NCI-H510A treated with DMSO at 0.1 percent for 48 hours (cell line): Measurements from ENCODE around the gene SYNGAP1.

Source experiments
- DNase-seq: peaks from one replicate; lab custom pipeline; 2025; lab: John Stamatoyannopoulos, UW

Gene SYNGAP1

DNA sequence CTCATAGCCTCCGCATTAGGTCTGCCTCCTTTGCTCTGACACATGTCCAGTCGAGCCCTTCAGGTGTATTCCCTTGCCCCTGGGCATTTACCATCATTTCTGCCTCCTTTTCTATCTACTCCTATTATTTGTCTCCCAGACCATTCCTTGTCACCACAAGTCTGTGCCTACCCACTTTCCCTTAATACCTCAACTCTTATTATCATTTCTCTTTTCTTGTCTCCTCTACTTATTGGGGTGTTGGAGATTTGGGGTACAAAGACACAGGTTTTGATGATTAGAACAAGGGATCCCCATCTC is 1.4 kb downstream of the SYNGAP1 start:
- no peak for DNase-seq

DNA sequence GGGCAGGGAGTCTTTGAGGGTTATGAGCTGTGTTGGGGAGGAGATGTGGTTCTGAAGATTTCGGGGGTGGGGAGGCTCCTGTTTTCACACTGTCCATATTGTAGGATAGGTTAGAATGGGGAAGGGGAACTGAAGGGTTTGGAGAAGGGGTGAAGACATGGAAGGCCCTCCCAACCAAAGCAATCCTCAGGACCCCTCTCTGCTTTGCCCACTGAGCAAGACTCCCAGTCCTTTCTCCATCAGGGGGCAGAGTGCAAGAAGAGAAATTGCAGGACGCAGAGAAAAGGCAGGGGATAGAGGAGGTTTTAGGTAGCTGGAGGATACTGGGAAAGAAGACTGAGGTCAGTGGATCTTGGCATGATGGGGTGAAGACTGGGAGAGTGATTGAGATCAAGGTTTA is 3.9 kb downstream of the SYNGAP1 start:
- DNase-seq, result no peak

GRCh38 chr6:33424855-33425667 is 5.2 kb downstream of the SYNGAP1 start:
- DNase-seq, result no peak

DNA sequence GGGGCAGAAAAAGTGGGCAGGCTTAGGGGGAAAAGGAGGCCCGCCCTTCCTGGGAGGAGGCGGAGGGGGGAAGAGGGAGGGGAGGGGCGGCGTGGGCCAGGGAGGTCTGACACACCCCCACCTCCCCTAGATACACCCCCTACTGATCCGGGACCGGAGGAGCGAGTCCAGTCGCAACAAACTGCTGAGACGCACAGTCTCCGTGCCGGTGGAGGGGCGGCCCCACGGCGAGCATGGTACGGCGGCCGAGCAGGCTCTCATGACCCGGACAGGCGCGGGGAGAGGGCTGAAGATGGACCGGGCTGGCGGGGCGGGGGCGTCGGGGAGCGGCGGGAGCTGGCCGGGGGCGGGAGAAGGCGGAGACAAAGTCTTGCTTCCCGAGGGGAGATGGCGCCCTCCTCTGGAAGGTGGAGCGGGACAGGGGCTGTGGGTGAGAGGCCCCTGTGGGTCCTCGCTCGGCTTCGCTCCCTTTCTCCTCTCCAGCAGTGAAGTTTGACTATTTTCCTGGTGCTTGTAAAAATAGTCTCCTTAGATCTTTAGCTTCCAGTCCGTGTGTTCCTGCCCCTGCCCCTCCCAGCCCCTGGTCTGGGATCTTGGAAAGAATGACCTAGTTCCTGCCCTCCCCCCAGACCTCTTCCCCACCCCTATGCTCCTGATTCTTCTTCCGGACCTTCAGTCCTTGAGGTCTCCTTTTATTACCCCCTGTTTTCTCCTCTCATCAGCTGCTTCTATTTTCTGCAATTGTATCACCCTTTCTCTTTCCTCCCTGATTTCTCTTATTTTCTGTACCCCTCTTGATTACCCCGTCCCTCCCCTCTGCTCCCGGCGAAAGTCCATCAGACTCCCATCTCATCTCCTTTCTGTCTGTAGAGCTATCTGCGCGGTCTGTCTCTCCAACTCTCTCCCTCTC is 6.1 kb downstream of the SYNGAP1 start:
- DNase-seq, result peak; percentile 97

DNA sequence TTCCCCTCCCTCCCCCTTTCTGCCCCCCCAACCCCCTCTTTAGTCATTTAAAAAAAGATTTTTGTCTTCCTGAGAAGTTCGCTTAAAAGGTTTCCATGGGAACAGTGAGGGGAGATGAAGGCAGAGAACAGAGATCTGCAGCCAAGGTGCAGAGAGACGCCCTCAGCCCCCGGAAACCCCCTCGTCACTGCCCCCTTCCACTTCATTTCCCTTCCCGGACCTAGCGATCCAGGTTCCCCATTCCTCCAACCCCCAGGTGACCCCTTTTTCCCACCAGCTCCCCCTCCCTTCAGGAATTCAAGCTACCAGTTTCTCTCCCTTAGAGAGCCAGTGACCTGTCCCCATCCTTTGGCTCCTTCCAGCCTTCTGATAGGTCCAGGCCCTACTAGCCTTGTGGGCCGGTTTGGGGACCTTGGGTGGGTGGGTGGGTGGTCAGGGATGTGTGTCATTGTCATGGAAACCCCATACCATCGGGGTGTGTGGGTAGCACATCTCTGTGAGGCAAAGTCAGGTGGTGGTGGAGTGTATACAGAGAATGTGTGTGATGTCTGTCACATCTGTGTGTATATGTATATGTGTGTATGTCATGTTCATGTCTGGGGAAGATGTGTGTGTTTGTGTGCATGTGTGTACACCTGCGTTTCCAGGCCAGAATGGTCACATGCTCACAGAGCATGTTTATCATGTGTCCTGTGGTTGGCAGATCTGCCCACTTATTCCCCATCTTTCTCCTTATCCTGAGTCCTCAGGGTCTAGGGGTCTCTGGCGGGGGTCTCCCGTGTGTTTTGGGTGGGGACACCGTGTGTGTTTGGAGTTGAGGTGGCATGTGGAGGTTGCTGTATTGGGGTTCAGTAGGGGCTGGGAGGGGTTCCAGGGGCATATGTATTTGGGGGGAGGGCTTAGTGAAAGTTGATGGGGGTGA is 7.0 kb downstream of the SYNGAP1 start:
- no peak for DNase-seq

DNA sequence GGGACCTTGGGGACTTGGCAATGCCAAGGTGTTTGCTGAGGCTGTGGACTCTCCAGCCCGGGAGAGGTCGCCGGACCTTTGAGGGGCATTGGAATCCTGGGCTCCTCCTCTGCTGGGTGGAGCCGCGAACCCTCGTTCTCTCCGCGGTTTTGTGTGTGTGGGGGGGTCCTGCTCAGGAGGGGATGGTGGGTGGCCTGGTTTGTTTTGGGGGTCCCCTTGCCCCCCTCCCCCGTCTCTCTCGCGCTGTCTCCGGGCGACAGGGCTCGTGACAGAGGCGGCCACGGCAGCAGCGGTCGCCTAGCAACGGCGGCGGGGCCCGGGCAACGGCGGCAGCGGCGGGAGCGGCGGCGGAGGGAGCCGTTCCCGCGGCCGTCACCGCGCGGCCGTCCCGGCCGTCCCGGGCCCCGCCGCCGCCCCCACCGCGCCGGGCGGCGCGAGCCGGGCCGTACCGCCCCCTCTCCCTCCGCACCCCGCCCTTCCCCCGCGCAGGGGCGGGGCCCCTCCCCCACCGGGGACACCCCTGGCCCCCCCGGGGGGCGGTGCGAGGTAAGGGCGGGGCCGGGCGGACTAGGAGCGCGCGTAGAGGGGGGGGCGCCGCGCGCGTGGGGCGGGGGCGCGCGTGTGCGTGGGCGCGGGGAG is 7.8 kb downstream of the SYNGAP1 start:
- DNase-seq, result peak; percentile 25

GRCh38 chr6:33428224-33428965 is 8.5 kb downstream of the SYNGAP1 start:
- DNase-seq, result peak; percentile 21

DNA sequence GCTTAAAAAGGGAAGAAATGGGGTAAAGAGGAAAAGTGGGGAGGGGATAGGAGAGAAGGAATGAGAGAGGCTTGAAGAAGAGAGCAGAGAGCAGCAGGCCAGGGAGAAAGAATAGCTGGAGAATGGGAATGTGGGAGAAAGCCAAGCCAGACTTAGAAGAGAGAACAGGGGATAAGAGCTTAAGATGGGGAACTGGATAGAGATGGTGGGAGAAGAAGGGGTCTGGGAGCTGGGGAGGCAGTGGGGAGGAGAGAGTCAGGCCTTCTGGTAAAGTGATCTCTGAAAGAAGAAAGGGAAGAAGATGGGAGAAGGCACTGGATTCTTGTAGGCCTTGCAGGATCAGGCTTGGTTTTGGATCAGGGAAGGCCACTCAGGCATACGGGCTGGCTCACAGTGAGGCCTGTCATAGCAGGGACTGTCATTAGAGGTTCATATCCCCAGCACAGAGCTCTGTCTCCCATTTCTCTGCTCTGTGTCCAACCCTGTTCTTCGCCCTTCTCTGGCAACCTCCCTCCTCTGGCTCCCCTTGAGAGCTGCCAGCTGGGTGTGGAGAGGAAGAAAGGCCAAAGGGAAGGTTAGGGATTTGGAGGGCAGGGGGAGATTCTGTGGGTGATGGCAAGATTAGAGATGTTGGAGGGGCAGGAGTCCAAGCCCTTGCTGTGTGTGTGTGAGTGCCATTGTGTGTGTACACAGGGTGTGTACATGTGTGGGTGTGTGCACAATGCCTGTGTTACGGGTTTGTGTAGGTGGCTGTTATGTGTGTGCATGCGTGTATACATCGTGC is 9.3 kb downstream of the SYNGAP1 start:
- DNase-seq, result no peak

DNA sequence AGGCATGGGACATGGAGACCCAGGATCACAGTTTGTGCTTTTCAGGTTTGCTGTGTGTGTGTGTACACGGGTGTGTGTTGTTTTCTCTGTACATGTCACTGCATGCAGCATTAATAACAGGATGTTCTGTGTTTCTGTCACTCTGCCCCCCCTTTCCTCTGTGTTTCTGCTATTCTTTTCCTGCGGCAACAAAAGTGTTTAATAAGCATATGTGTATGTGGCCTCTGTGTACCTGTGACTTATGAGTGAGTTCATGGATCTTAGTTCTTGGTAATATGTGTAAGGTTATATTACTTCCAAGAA is 9.8 kb downstream of the SYNGAP1 start:
- no peak for DNase-seq

- DNase-seq, result no peak
Observed at GRCh38 chr6:33430334-33430733, 10.5 kb downstream of the SYNGAP1 start.

- peak; percentile 78 for DNase-seq
Observed at GRCh38 chr6:33430991-33431879, 11.4 kb downstream of the SYNGAP1 start.

DNA sequence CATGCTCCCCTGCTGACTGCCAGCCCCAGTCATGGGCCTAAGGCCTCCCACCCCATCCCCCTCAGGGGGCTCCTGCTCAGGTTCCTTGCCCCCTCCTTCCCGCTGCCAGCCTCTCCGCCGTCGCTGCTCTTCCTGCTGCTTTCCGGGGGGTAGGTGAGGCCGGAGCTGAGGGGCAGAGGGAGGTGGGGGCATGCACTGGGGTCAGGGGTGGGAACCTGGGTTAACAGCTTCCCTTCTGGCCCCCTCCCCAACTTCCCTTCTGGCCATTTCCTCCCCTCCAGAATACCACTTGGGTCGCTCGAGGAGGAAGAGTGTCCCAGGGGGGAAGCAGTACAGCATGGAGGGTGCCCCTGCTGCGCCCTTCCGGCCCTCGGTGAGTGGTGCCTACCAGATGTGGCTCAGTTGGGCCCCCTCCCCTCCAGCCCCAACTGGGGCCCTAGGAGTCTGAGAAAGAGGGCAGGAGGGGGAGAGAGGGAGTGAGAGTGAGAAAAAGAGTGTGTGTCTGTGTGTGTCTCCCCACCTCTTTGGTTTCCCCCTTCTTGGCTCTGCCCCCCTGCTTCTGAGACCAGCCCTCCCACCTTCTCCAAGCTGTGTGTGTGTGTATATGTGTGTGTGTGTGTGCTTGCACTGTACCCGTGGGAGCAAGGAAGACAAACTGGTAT is 12.1 kb downstream of the SYNGAP1 start:
- no peak for DNase-seq

- DNase-seq, result no peak
Observed at GRCh38 chr6:33432546-33432945, 12.7 kb downstream of the SYNGAP1 start.

DNA sequence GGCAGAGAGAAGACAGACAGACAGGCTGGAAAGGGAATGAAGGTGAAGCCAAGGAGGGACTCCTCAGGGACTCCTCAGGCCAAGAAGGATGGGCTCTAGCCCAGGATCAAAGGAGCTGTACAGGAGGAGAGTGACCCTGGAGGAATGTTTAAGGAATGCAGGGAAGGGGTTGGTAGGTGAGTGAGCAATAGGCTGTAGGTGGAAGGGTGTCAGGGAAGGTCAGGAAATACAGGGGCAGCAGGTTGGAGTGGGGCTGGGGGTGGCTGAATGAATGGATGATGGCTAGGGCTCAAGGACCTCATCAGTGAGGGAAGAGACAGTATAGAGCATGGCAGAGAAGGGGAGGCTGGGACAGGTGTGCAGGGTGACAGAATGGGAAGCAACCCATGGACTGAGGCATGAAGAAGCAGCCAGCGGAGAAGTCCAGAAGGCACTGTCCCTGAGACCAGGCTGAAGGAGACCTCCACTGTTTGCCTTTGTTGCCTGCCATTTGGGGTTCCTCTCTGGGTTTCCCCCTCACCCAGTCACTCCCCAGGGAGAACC is 13.2 kb downstream of the SYNGAP1 start:
- DNase-seq, result no peak

DNA sequence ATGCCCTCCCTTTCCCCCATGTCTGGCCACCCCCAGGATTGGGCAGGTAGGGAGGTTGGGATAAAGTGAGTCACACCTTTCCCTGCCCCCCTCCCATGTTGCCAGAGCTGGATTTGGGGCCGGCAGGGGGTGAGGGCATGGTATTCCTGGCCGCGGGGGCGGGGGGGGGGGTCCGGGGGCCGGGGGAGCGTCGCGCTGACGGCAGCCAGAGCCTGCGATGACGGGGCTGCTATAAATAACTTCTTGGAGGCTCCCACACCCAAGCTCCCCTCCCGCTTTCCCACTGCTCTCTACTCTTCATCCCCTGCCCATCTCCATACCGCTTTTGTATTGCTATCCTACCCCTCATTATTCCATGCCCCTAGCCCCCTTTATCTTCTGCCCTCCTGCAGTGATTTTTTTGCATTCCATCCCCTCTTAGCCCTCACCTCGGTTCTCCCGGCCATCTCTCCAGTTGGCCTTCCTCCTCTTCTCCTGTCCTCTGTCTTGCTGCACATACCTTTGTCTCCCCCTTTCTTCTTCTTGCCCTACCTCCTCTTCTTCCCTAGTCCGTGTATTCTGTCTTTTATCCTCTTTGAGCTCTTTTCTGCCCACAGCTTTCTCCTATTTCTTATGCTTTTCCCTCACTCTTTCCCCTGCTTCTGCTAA is 13.8 kb downstream of the SYNGAP1 start:
- no peak for DNase-seq

DNA sequence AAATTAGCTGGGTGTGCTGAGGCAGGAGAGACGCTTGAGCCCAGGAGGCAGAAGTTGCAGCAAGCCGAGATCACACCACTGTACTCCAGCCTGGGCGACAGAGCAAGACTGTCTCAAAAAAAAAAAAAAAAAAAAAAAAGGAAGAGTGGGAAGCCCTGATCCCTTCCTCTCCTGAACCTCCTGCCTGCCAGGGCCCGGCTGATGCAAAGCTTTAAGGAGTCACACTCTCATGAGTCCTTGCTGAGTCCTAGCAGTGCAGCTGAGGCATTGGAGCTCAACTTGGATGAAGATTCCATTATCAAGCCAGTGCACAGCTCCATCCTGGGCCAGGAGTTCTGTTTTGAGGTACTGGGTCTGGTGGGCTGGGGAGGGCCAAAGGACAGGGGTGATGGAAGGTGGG is 15.1 kb downstream of the SYNGAP1 start:
- DNase-seq, result no peak

GRCh38 chr6:33437666-33438065 is 17.8 kb downstream of the SYNGAP1 start:
- DNase-seq, result no peak

GRCh38 chr6:33438978-33439594 is 19.2 kb downstream of the SYNGAP1 start:
- DNase-seq, result no peak
